Right atrium auricular region (tissue), 2 donors: ENCODE data around the gene CDC25B. TPM values are rescaled to one million over a fixed set of nuclear protein-coding genes. Genes with fewer than 3 reads are reported as not detected.

Experiments used
- DNase-seq: peaks from one replicate; pipeline ENCODE4 v3.0.0-alpha.2; 2019; ENCODE audit warnings: low spot score
- H3K27ac ChIP-seq, 2 donors: fragments of 200-600 bp; sonication (generic); 1 replicate in 1 of 2; 2 replicates in 1 of 2; pipeline ENCODE4 v1.5.1; 2016 to 2019
- H3K27me3 ChIP-seq, 2 donors: fragments of 200-600 bp; sonication (generic); one replicate each; pipeline versions ENCODE4 v1.5.1 to v1.6.0; 2017 to 2019
- H3K36me3 ChIP-seq: fragments of 200-600 bp; sonication (generic); one replicate; pipeline ENCODE4 v1.5.1; 2016
- H3K4me1 ChIP-seq, 2 donors: fragments of 200-600 bp; sonication (generic); one replicate each; pipeline versions ENCODE4 v1.5.1 to v1.6.0; 2017 to 2019
- H3K4me3 ChIP-seq, 2 donors: fragments of 200-600 bp; sonication (generic); 1 replicate in 1 of 2; 2 replicates in 1 of 2; pipeline ENCODE4 v1.5.1; 2017 to 2019; ENCODE audit warnings: mild to moderate bottlenecking in 1 of 2, moderate library complexity in 1 of 2
- H3K9me3 ChIP-seq, 2 donors: fragments of 200-600 bp; sonication (generic); one replicate each; pipeline ENCODE4 v1.5.1; 2019
- CTCF ChIP-seq, 2 donors: fragments of 200-600 bp; sonication (generic); IDR thresholded peaks; one replicate each; pipeline ENCODE4 v1.5.1; 2019; ENCODE audit warnings: antibody characterized with exemption in 2 of 2
- total RNA-seq, 2 donors: library from RNA; depleted of rRNA; stranded (reverse); fragments of >200 nt; gene quantifications; one replicate each; pipeline ENCODE4 v1.1.0, GENCODE V29; 2016

CDC25B gene
- total RNA-seq, 2 donors from 2014 or later, result 10.4 to 11.4 TPM

GRCh38 chr20:3802524-3803239, 6.6 kb downstream of the CDC25B start:
- H3K27ac ChIP-seq, result no peak overlapping the region
- DNase-seq, result no peak
- no peaks in the 10 kb centered on the region for H3K9me3 ChIP-seq
- no peak overlapping the region for H3K4me3 ChIP-seq
- H3K36me3 ChIP-seq, result peaks cover 35% of the 10 kb centered on the region
- no peak for TF ChIP-seq CTCF (IDR thresholded peaks at IDR 0.05)
- no peaks in the 10 kb centered on the region for H3K27me3 ChIP-seq
- peaks cover 0 to 41% of the 10 kb centered on the region in 2 donors for H3K4me1 ChIP-seq

GRCh38 chr20:3803289-3803688, 7.2 kb downstream of the CDC25B start:
- no peaks in the 10 kb centered on the region for H3K9me3 ChIP-seq
- peaks cover 35% of the 10 kb centered on the region for H3K36me3 ChIP-seq
- TF ChIP-seq CTCF (IDR thresholded peaks at IDR 0.05), result no peak
- DNase-seq, result no peak
- no peaks in the 10 kb centered on the region for H3K27me3 ChIP-seq
- H3K27ac ChIP-seq, result no peak overlapping the region
- no peak overlapping the region for H3K4me3 ChIP-seq
- H3K4me1 ChIP-seq, result peaks cover 0 to 42% of the 10 kb centered on the region in 2 donors

- no peak for TF ChIP-seq CTCF (IDR thresholded peaks at IDR 0.05)
- Histone ChIP-seq H3K36me3 (peaks cover 35% of the 10 kb centered on the region), H3K27ac (no peak overlapping the region), H3K27me3 (no peaks in the 10 kb centered on the region), H3K4me1 (peaks cover 0 to 42% of the 10 kb centered on the region in 2 donors), H3K4me3 (no peak overlapping the region), H3K9me3 (no peaks in the 10 kb centered on the region)
- DNase-seq, result no peak
Measured at GRCh38 chr20:3803854-3804253, 7.7 kb downstream of the CDC25B start.

- Histone ChIP-seq H3K36me3 (peaks cover 35% of the 10 kb centered on the region), H3K9me3 (no peaks in the 10 kb centered on the region), H3K4me1 (peaks cover 0 to 38% of the 10 kb centered on the region in 2 donors), H3K27ac (no peak overlapping the region), H3K4me3 (no peak overlapping the region), H3K27me3 (no peaks in the 10 kb centered on the region)
- DNase-seq, result no peak
- TF ChIP-seq CTCF (IDR thresholded peaks at IDR 0.05), result no peak
Measured at GRCh38 chr20:3804254-3804751, 8.2 kb downstream of the CDC25B start.

GRCh38 chr20:3804781-3805180, 8.7 kb downstream of the CDC25B start:
- Histone ChIP-seq H3K27ac (peak overlapping the region in 1 of 2 donors; percentile 12), H3K36me3 (peaks cover 35% of the 10 kb centered on the region), H3K4me1 (peaks cover 0 to 38% of the 10 kb centered on the region in 2 donors), H3K9me3 (no peaks in the 10 kb centered on the region), H3K27me3 (no peaks in the 10 kb centered on the region), H3K4me3 (no peak overlapping the region)
- no peak for TF ChIP-seq CTCF (IDR thresholded peaks at IDR 0.05)
- DNase-seq, result no peak
